Gastroesophageal sphincter (tissue), 3 donors: ENCODE measurements around the gene UTP20.

ENCODE experiments used
- EP300 ChIP-seq: sonication (generic); formaldehyde crosslinking; IDR thresholded peaks from one replicate; pipeline ENCODE4 v1.6.1; 2017; ENCODE audit warnings: antibody characterized with exemption, mild to moderate bottlenecking
- POLR2A ChIP-seq, 2 donors: fragments of 450-650 bp; IDR thresholded peaks; one replicate each; pipeline ENCODE4 v1.6.1; 2017; ENCODE audit warnings: antibody characterized with exemption in 2 of 2, mild to moderate bottlenecking in 2 of 2, moderate library complexity in 1 of 2
- POLR2AphosphoS5 ChIP-seq: sonication (generic); formaldehyde crosslinking; IDR thresholded peaks from one replicate; pipeline ENCODE4 v1.6.1; 2017; ENCODE audit warnings: antibody characterized with exemption
- TF ChIP-seq, protein P1 (sequence below), 4 experiments: fragments of 200-600 bp in 2 of 4; fragments of 450-650 bp in 2 of 4; sonication (generic) in 1 of 4; IDR thresholded peaks; one replicate each; pipeline ENCODE4 v1.5.1; 2017 to 2019; ENCODE audit warnings: antibody characterized with exemption in 4 of 4, mild to moderate bottlenecking in 2 of 4, moderate library complexity in 2 of 4

DNA sequence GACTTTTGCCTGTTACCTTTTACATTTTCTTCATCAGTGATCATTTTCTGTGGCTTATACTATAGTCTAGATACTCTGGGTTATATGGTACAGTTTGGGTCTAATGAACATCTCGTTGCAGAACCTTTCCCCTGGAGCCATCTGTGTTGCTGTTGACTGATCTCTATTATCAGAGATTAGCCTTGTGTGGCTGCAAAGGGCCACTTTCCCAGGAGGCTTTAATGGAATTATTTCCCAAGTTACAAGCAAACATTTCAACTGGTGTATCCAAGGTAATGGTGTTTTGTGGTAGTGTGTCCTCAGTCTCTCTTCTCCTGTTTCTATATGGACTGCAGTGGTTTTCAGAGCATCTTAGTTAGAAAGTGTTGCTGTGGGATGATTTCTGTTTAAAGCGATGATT, 25.9 kb downstream of the UTP20 start:
- TF ChIP-seq, protein P1, sequence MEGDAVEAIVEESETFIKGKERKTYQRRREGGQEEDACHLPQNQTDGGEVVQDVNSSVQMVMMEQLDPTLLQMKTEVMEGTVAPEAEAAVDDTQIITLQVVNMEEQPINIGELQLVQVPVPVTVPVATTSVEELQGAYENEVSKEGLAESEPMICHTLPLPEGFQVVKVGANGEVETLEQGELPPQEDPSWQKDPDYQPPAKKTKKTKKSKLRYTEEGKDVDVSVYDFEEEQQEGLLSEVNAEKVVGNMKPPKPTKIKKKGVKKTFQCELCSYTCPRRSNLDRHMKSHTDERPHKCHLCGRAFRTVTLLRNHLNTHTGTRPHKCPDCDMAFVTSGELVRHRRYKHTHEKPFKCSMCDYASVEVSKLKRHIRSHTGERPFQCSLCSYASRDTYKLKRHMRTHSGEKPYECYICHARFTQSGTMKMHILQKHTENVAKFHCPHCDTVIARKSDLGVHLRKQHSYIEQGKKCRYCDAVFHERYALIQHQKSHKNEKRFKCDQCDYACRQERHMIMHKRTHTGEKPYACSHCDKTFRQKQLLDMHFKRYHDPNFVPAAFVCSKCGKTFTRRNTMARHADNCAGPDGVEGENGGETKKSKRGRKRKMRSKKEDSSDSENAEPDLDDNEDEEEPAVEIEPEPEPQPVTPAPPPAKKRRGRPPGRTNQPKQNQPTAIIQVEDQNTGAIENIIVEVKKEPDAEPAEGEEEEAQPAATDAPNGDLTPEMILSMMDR (IDR thresholded peaks at IDR 0.05), result no peak
- no peak for TF ChIP-seq POLR2A (IDR thresholded peaks at IDR 0.05)
- TF ChIP-seq EP300, result no peak
- TF ChIP-seq POLR2AphosphoS5, result no peak
